Sigmoid colon (tissue), 7 donors: ENCODE data around the gene KLHDC8A. TPM values are rescaled to one million over a fixed set of nuclear protein-coding genes. Genes with fewer than 3 reads are reported as not detected.

Experiments used
- DNase-seq: peaks from one replicate; pipeline ENCODE4 v3.0.0-alpha.2; 2019
- H3K27ac ChIP-seq, 4 donors: fragments of 200-600 bp; sonication (generic); one replicate each; pipeline ENCODE4 v1.5.1; 2016 to 2019; ENCODE audit warnings: mild to moderate bottlenecking in 1 of 4
- H3K27me3 ChIP-seq, 3 donors: fragments of 200-600 bp; sonication (generic); one replicate each; pipeline ENCODE4 v1.5.1; 2019; ENCODE audit warnings: mild to moderate bottlenecking in 1 of 3
- H3K36me3 ChIP-seq, 4 donors: fragments of 200-600 bp; sonication (generic); one replicate each; pipeline ENCODE4 v1.5.1; 2016 to 2019
- H3K4me1 ChIP-seq, 4 donors: fragments of 200-600 bp; sonication (generic); one replicate each; pipeline ENCODE4 v1.5.1; 2017 to 2019
- H3K4me3 ChIP-seq, 4 donors: fragments of 200-600 bp; sonication (generic); one replicate each; pipeline ENCODE4 v1.5.1; 2017 to 2019; ENCODE audit warnings: mild to moderate bottlenecking in 2 of 4, moderate library complexity in 1 of 4
- H3K9me3 ChIP-seq, 4 donors: fragments of 200-600 bp in 3 of 4; sonication (generic) in 3 of 4; one replicate each; pipeline versions ENCODE4 v1.5.1 to v1.6.1; 2013 to 2019
- EP300 ChIP-seq, 4 donors: sonication (generic); formaldehyde crosslinking; IDR thresholded peaks; one replicate each; pipeline ENCODE4 v1.6.1; 2017; ENCODE audit warnings: antibody characterized with exemption in 4 of 4
- POLR2A ChIP-seq, 2 donors: fragments of 450-650 bp; IDR thresholded peaks; one replicate each; pipeline ENCODE4 v1.6.1; 2016; ENCODE audit warnings: antibody characterized with exemption in 2 of 2, mild to moderate bottlenecking in 2 of 2, moderate library complexity in 2 of 2
- POLR2AphosphoS5 ChIP-seq, 4 donors: sonication (generic); formaldehyde crosslinking; IDR thresholded peaks; one replicate each; pipeline ENCODE4 v1.6.1; 2017; ENCODE audit warnings: antibody characterized with exemption in 4 of 4
- WGBS, 2 donors: extraction: QIAGEN DNeasy Blood & Tissue Kit; methylation state at CpG; one replicate each; pipeline ENCODE4 v1.1.7; 2013; 5-methylcytosine and 5-hydroxymethylcytosine counted together
- intact Hi-C: fragments of 100-400 bp; cut with DNase I; formaldehyde crosslinking; loops from one replicate; pipeline ENCODE4 v1.15.1; 2023
- polyA plus RNA-seq, 3 donors: library from polyadenylated mRNA; stranded (reverse); fragments of 200-250 nt; gene quantifications; one replicate each; pipeline ENCODE4 v1.2.3, GENCODE V29; 2013
- total RNA-seq, 4 donors: library from RNA; depleted of rRNA; stranded (reverse); fragments of >200 nt; gene quantifications; one replicate each; pipeline ENCODE4 v1.1.0, GENCODE V29; 2016
- TF ChIP-seq, protein P1 (sequence below), 4 experiments: fragments of 450-650 bp in 3 of 4; fragments of 200-600 bp in 1 of 4; IDR thresholded peaks; one replicate each; pipeline ENCODE4 v1.5.1; 2016 to 2019; ENCODE audit warnings: antibody characterized with exemption in 4 of 4, mild to moderate bottlenecking in 3 of 4, moderate library complexity in 2 of 4
- donor health status: healthy with polysubstance abuse.
- donor health status: Bipolar disorder and iron deficiency.
- donor health status: healthy.

Gene KLHDC8A
- total and polyA plus RNA-seq, 7 donors = 0.69 to 1.7 (median 1.3) TPM; not detected in 1

DNA sequence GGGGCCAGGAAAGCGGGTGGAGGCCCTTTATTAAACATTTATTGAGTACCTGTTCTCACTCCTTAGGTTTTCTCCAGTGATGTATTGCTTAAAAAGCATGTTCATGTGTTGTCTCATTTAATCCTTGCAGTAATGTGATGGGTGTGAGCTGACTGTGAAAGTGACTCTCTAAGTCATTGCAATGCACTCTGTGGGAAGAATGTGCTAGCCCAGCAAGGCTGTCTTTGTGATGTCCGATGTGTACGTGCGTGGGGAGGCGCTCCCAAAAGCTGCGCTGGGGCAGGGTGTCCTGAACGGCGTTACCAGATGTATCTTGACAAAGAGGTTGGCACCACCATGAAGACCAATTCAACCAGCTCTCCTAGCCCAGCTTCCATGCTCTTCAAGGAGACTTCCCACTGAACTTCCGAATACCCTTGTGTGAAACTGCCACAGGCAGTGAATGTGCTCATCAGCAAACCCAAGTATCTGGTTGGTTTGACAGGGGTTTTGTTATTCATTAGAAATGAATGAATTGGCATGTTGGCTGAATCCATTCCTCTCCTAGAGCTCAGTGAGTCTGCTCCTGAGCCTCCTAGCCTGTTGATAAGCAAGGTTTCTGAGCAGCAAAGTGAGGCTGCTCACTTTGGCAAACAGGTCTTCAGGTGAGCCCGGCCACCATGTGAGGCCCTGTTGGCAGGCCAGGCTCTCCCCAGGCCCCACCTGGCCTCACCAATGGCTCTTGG is 63.2 kb downstream of the KLHDC8A start:
- H3K36me3 ChIP-seq = no peaks in the 10 kb centered on the region
- peaks cover 0 to 22% (median 15%) of the 10 kb centered on the region in 4 donors for H3K4me1 ChIP-seq
- no peaks in the 10 kb centered on the region for H3K27me3 ChIP-seq
- 96% methylated on average over 10 of the region's 10 CpGs for WGBS, 2 donors
- no peak for DNase-seq
- peak overlapping the region in 1 of 4 donors; percentile 55 for H3K27ac ChIP-seq
- H3K9me3 ChIP-seq = no peaks in the 10 kb centered on the region
- intact Hi-C loops = no loop called here
- TF ChIP-seq POLR2A (IDR thresholded peaks at IDR 0.05) (no peak), EP300 (IDR thresholded peaks at IDR 0.05) (no peak), POLR2AphosphoS5 (IDR thresholded peaks at IDR 0.05) (no peak)
- TF ChIP-seq, protein P1, sequence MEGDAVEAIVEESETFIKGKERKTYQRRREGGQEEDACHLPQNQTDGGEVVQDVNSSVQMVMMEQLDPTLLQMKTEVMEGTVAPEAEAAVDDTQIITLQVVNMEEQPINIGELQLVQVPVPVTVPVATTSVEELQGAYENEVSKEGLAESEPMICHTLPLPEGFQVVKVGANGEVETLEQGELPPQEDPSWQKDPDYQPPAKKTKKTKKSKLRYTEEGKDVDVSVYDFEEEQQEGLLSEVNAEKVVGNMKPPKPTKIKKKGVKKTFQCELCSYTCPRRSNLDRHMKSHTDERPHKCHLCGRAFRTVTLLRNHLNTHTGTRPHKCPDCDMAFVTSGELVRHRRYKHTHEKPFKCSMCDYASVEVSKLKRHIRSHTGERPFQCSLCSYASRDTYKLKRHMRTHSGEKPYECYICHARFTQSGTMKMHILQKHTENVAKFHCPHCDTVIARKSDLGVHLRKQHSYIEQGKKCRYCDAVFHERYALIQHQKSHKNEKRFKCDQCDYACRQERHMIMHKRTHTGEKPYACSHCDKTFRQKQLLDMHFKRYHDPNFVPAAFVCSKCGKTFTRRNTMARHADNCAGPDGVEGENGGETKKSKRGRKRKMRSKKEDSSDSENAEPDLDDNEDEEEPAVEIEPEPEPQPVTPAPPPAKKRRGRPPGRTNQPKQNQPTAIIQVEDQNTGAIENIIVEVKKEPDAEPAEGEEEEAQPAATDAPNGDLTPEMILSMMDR (IDR thresholded peaks at IDR 0.05) = no peak
- no peak overlapping the region for H3K4me3 ChIP-seq

DNA sequence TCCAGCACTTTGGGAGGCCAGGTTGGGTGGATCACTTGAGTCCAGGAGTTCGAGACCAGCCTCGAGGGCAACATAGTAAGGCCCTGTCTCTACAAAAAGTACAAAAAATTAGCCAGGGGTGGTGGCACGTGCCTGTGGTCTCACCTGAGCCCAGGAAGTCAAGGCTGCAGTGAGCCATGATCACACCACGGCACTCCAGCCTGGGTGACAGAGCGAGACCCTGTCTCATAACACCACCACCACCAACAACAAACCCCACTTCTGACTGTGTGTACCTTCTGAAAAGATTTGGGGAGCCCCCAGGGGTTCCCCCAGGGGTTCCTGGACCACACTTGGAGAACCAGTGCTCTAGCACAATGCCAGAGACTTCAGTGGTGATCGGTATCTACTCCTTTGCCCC is 65.1 kb downstream of the KLHDC8A start:
- WGBS, 2 donors = 80 to 91% methylated on average over 6 of the region's 6 CpGs
- H3K27me3 ChIP-seq = no peaks in the 10 kb centered on the region
- TF ChIP-seq EP300 (IDR thresholded peaks at IDR 0.05) (no peak), POLR2AphosphoS5 (IDR thresholded peaks at IDR 0.05) (no peak)
- TF ChIP-seq, protein P1 (IDR thresholded peaks at IDR 0.05) = no peak

DNA sequence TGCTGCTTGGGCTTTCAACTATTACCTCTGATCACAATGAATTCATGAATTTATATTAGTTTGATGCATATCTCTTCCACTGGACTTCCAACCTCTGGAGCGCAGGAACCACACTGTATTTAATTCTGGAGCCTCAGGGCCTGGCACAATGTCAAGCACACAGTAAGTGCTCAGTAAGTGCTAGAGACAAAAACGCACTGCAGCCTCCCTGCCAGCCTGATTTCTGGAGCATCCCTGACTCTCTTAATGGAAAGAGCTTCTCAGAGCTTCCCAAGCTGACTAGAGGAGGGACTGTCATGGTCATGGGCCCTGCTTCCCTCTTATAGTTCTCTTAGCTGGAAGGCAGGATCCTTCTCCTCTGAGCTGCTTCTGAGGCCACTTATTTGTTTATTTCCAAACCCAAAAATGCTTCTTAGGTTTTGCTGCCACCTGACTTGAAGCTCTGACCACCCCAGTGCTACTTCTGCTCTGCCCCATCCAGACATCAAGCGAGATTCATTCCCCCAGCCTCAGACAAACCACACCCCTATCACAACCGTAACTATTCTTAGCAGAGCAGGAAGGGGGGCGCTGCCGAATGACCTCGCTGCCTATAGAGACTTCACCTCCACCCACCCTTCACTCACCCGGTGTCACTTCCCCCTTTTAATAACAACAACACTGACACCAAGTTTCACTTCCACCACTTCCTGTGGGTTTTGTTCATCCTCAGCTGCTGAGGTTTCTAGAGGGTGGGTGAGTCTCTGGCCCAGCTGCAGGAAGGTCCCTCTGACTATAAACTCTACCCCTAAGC is 68.8 kb downstream of the KLHDC8A start:
- no peak for DNase-seq

More for the DNA sequence above, 65.1 kb downstream of the KLHDC8A start:
- Histone ChIP-seq H3K4me3 (no peak overlapping the region), H3K4me1 (peaks cover 0 to 22% (median 15%) of the 10 kb centered on the region in 4 donors), H3K27ac (no peak overlapping the region), H3K9me3 (no peaks in the 10 kb centered on the region), H3K36me3 (no peaks in the 10 kb centered on the region)
- intact Hi-C loops = no loop called here
- DNase-seq = no peak

DNA sequence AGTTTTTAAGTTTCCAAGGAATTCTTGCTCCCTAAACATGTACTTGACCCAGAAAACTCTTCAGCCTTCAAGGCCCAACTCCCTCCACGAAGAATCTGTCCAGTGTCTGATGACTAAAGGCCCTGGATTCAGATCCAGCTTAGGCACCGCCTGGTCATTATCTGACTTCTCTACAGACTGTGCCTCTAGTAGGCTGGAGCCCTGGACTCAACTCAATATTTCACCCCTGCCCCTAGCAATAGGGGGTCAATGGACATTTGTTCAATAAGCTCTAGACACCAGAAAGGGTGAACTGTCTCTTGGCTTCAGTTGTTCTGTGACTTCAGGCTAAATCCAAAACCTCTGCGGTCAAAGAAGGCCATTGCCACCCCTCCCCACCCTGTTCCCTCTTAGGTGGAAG is 69.6 kb downstream of the KLHDC8A start:
- Histone ChIP-seq H3K27me3 (no peaks in the 10 kb centered on the region), H3K27ac (peak overlapping the region in 1 of 4 donors; percentile 28), H3K36me3 (no peaks in the 10 kb centered on the region), H3K4me3 (no peak overlapping the region), H3K9me3 (no peaks in the 10 kb centered on the region), H3K4me1 (peaks cover 0 to 34% (median 15%) of the 10 kb centered on the region in 4 donors)
- WGBS, 2 donors = 91 to 93% methylated on average over 3 of the region's 3 CpGs
- DNase-seq = no peak
- TF ChIP-seq POLR2AphosphoS5 (IDR thresholded peaks at IDR 0.05) = no peak
- intact Hi-C loops = no loop called here

More for the DNA sequence above, 68.8 kb downstream of the KLHDC8A start:
- Histone ChIP-seq H3K4me1 (peaks cover 0 to 34% (median 15%) of the 10 kb centered on the region in 4 donors), H3K36me3 (no peaks in the 10 kb centered on the region), H3K27me3 (no peaks in the 10 kb centered on the region), H3K9me3 (no peaks in the 10 kb centered on the region), H3K4me3 (no peak overlapping the region), H3K27ac (peak overlapping the region in 2 of 4 donors; percentile 27 to 28)
- TF ChIP-seq POLR2A (IDR thresholded peaks at IDR 0.05) = no peak
- TF ChIP-seq EP300 (IDR thresholded peaks at IDR 0.05) = no peak
- TF ChIP-seq, protein P1 (IDR thresholded peaks at IDR 0.05) = no peak
- TF ChIP-seq POLR2AphosphoS5 (IDR thresholded peaks at IDR 0.05) = no peak
- intact Hi-C loops = no loop called here
- 39 to 65% methylated on average over 8 of the region's 8 CpGs for WGBS, 2 donors

DNA sequence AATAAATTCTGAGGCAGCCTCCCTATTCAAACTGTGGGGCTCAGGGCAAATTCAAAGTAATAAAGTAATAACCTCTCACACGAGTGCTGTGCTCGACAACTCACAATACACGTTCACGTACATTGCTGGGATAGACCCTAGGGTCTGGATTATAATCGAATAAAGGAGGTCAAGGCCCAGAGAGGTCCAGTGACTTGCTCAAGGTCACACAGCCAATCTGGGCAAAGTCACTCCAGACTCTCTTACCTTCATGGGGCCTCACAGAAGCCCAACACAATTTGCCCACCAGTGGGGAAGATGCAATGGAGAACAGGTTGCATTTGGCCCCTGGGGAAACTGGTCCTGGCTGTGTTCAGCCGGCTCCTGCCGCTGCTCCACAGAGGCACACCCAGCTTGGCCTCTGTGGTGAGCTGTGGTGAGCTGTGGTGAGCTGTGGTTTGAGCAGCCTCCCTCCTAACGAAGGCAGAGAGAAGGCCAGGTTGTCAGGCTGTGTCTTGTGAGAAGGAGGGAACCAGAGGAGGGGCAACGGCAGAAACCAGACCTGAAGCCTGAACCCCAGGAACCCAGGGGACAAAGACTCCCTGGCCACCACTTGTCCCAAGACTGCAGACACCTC is 70.3 kb downstream of the KLHDC8A start:
- no peaks in the 10 kb centered on the region for H3K9me3 ChIP-seq
- 68 to 75% methylated on average over 9 of the region's 9 CpGs for WGBS, 2 donors
- TF ChIP-seq POLR2A (IDR thresholded peaks at IDR 0.05) (no peak), EP300 (IDR thresholded peaks at IDR 0.05) (no peak), POLR2AphosphoS5 (IDR thresholded peaks at IDR 0.05) (no peak)
- TF ChIP-seq, protein P1 (IDR thresholded peaks at IDR 0.05) = no peak
- DNase-seq = no peak
- no peaks in the 10 kb centered on the region for H3K27me3 ChIP-seq
- H3K4me3 ChIP-seq = no peak overlapping the region
- intact Hi-C loops = no loop called here
- H3K36me3 ChIP-seq = no peaks in the 10 kb centered on the region
- H3K27ac ChIP-seq = peak overlapping the region in 2 of 4 donors; percentile 59 to 74
- H3K4me1 ChIP-seq = peaks cover 0 to 34% (median 15%) of the 10 kb centered on the region in 4 donors
